Body of pancreas (tissue), 4 donors: ENCODE data around the gene CLEC4F.

ENCODE experiments used
- POLR2A ChIP-seq, 3 donors: fragments of 450-650 bp; IDR thresholded peaks; one replicate each; pipeline ENCODE4 v1.6.1; 2016; ENCODE audit warnings: antibody characterized with exemption in 3 of 3, mild to moderate bottlenecking in 2 of 3
- TF ChIP-seq, protein P1 (sequence below), 7 experiments: fragments of 450-650 bp in 4 of 7; fragments of 200-600 bp in 3 of 7; sonication (generic) in 3 of 7; IDR thresholded peaks; one replicate each; pipeline ENCODE4 v1.5.1; 2016 to 2019; ENCODE audit warnings: antibody characterized with exemption in 7 of 7

DNA sequence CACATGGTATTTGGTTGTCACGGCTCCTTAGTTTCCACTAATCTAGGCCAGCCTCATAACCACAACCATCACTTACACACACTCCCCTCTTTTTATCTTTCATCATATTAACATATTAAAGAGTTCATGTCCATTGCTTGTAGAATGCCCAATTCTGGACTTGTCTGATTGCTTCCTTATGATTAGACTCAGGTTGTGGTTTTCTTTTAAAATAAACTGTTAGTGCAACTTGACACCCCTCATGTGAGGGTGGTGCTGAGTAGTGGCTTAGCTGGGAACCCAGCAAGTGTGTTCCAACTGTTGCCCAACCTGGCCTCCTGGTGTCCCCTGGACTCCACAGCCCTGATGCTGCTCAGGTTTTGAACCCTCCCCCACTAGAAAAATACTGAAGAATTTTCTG, 35.3 kb upstream of the CLEC4F start:
- TF ChIP-seq, protein P1, sequence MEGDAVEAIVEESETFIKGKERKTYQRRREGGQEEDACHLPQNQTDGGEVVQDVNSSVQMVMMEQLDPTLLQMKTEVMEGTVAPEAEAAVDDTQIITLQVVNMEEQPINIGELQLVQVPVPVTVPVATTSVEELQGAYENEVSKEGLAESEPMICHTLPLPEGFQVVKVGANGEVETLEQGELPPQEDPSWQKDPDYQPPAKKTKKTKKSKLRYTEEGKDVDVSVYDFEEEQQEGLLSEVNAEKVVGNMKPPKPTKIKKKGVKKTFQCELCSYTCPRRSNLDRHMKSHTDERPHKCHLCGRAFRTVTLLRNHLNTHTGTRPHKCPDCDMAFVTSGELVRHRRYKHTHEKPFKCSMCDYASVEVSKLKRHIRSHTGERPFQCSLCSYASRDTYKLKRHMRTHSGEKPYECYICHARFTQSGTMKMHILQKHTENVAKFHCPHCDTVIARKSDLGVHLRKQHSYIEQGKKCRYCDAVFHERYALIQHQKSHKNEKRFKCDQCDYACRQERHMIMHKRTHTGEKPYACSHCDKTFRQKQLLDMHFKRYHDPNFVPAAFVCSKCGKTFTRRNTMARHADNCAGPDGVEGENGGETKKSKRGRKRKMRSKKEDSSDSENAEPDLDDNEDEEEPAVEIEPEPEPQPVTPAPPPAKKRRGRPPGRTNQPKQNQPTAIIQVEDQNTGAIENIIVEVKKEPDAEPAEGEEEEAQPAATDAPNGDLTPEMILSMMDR (IDR thresholded peaks at IDR 0.05) = no peak
- TF ChIP-seq POLR2A (IDR thresholded peaks at IDR 0.05) = no peak
